GM19193 (cell line): Measurements from ENCODE around the gene PCF11.

Experiments used
- POLR2A ChIP-seq: IDR thresholded peaks from 4 replicates; pipeline ENCODE4 v1.6.1; 2011; ENCODE audit not compliant: insufficient read depth, insufficient read length; ENCODE audit errors: extremely low read depth

Gene PCF11

DNA sequence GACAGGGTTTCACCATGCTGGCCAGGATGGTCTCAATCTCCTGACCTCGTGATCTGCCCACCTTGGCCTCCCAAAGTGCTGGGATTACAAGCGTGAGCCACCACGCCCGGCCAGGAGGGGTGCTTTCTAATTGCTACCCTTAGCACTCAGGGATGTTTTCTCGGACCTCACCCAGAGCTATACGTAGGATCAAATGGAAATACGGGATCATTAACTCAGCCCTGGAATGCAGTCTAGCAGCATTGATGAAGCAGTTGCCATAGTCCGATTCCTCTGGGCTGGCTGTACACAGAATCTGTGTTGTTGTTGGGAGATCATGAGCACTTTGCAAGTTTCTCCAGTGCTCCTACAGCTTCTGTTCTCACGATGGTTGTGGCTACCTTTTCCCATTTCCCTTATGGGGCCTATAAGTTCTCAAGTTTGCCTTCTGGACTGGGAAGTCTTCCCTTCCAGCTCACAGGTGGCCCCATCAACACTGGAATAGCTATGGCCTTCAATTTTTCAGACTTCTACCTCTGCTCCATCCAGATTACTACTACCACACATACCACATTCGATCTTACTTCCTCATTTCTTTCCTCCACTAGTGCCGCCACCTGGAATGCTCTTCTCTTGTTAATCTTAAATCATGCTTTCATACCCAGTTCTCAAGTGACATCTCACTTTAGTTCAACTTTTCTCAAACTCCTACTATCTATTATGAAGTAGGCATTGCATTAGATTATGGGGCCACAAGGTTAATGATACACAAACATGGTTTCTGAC is 16.1 kb upstream of the PCF11 start:
- no peak for TF ChIP-seq POLR2A

GRCh38 chr11:83147895-83148294 is 9.0 kb upstream of the PCF11 start:
- TF ChIP-seq POLR2A: no peak

- no peak for TF ChIP-seq POLR2A
Measured at GRCh38 chr11:83150450-83150849, 6.5 kb upstream of the PCF11 start.

- TF ChIP-seq POLR2A: no peak
Measured at GRCh38 chr11:83151274-83151977, 5.5 kb upstream of the PCF11 start.

- TF ChIP-seq POLR2A: no peak
Measured at GRCh38 chr11:83152264-83152663, 4.7 kb upstream of the PCF11 start.

- TF ChIP-seq POLR2A: no peak
Measured at GRCh38 chr11:83153764-83154163, 3.2 kb upstream of the PCF11 start.

DNA sequence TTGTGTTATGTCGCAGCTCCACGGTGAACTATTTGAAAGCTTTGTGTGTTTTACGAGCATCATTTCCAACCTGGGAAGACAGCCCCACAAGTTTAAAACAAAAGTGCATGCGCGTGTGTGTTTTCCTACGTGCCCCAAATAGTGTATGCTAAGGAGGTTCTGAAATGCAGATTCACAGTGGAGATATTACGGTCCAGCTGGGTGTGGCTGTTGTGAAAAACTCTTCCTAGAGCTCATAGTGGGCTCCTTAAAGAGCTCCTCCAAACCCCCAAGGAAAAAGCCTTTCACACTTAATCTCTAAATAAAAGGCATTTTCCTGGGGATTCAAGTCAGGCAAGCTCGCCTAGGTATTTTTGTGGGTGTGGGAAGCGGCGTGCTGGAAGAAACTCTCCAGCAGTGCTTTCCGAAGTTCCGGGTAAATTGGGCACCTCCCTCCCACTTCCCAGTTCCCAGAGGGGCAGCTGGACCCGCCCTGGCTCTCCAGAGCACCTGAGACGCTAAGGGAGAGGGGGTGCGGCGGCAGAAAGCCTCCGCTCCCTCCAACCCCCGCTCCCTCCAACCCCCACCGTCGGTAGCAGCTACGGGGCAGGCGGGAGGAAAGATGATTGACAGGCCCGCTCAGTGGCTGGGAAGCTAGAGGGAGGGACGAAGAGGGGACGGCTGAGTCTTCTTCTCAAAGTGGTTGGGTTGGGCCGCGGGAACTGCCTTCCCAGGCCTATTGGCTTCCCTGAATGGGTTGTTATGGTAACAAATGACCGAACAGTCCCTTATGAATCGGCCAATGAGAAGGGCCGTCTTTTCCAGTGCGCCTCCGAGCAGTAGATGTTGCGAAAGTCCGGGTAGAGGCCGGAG is 561 bp upstream of the PCF11 start:
- TF ChIP-seq POLR2A: no peak

GRCh38 chr11:83157594-83158356 is 844 bp downstream of the PCF11 start:
- no peak for TF ChIP-seq POLR2A

DNA sequence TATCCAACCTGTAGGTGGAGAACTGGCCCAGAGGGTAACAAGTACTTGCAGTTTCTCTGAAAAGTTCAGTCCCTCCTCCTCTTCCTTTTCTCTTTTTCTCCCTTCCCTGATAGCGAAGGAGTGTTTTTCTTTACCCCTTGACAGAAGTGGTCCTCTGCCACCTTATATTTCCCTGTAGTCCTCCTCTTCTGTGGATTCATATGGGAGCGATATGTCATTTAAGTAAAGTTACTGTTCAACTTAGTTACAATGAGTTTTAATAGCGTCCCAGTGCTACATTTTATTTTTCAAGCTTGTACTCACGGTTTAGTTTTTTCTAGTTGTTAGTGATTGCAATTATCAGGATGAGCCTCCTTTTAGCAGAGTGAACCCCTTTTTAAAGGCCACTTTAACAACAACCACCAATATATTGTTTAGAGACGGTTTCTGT is 1.4 kb downstream of the PCF11 start:
- TF ChIP-seq POLR2A: no peak

DNA sequence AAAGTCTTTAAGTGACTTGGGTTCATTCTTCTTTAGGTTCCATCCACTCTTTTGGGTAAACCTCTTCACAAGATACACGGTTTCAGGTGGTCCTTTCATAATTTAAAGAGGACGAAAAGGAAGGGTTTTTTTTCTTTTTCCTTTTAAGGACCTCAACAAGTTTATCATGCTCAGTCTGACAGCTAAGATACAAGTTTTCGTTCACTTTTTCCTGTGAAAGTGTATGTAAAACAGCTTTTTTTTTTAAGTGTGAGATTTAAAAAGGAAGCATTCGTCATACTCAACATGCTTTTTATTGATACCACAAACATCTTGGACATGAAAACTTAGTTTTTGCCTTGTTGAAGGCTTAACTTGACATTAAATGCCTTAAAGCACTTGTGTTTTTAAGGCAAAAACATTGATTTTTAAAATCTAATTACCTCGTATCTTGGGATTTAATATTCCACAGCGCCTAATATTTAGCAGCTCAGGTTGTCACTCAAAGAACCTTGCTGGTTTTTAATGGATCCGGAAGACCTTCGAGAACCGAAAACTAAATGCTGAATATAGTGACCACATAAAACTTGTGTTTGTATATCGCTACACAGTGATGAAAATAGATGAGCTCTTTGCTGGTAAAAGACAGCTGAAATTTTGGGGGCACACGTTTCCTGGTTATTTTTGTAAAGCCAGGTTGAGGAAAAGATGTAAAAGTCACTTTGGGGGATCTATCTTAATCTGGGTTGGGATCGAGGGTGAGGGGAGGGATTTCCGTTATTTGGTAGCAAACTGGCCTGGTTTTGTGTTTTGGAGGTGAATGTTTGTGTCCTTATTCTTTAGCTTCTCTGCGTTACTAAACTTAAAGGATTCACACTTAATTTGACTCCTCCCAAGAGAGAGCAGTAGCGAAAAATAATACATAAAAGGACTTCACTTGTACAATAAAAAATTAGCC is 2.3 kb downstream of the PCF11 start:
- TF ChIP-seq POLR2A: no peak

DNA sequence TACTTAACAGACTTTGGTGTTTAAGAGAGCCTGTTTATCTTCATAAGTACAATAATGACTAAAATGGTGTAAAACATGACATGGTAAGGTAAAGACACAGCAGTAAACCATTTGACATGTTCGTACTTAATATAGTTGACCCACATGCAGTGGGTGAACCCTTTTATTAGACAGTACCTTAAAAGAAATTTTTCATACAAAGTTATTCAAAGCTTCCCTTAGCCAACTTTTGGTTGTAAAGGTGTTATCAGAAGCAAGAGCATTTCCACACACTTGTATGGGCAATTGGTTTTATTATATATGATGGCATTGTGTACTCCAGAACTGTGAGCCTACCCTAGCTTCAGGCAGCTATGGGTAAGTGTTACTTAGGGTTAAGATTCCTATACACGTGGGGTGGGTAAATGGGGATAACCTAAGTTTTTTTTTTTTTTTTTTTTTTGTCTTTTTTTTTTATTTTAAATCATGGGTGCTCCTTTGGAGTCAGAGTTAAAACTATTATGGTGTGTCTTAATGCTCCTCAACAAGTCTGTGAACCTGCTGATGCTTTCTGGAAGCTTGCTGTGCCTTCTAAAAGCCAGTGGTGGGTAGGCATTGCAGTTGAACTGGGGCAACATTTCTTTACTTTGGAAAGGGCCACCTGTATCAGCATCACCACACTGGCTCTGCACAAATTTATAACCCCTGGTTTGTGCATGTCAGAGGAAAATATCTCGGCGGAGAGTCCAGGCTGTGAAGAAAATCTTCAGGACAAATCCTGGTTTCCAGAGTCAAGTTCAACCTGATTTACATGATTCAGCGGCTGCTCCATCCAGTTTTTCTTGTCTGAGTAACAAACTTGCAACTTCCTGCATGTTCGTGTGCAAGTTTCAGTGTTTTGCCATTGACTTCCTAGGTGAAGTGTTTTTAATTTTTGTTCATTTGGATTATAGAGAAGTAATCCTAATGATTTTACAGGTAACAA is 3.3 kb downstream of the PCF11 start:
- TF ChIP-seq POLR2A: no peak

- no peak for TF ChIP-seq POLR2A
Measured at GRCh38 chr11:83161610-83162199, 4.8 kb downstream of the PCF11 start.
